Ovary (tissue), 9 donors: ENCODE data around the gene EML6. TPM values are rescaled to one million over a fixed set of nuclear protein-coding genes. Genes with fewer than 3 reads are reported as not detected.

ENCODE experiments used
- DNase-seq, 5 donors: peaks; one replicate each; pipeline ENCODE4 v3.0.0-alpha.2; 2019 to 2020
- H3K27ac ChIP-seq, 2 donors: fragments of 200-600 bp; one replicate each; pipeline versions ENCODE4 v1.5.1 to v1.8.0; 2019 to 2022
- H3K27me3 ChIP-seq: fragments of 200-600 bp; one replicate; pipeline ENCODE4 v1.8.0; 2022
- H3K36me3 ChIP-seq: fragments of 200-600 bp; sonication (generic); one replicate; pipeline ENCODE4 v1.5.1; 2019
- H3K4me1 ChIP-seq: one replicate; pipeline ENCODE4 v1.8.1; 2013; ENCODE audit warnings: mild to moderate bottlenecking, moderate library complexity; ENCODE audit not compliant: insufficient read depth
- H3K4me3 ChIP-seq: fragments of 200-600 bp; sonication (generic); one replicate; pipeline ENCODE4 v1.5.1; 2017
- H3K9me3 ChIP-seq, 2 donors: fragments of 200-600 bp in 1 of 2; sonication (generic) in 1 of 2; one replicate each; pipeline versions ENCODE4 v1.5.1 to v1.8.1; 2013 to 2019; ENCODE audit warnings: mild to moderate bottlenecking in 1 of 2, moderate library complexity in 1 of 2
- CTCF ChIP-seq, 3 donors: fragments of 450-650 bp in 2 of 3; fragments of 200-600 bp in 1 of 3; IDR thresholded peaks; one replicate each; pipeline versions ENCODE4 v1.5.1 to v1.8.0; 2016 to 2022; ENCODE audit warnings: antibody characterized with exemption in 3 of 3, mild to moderate bottlenecking in 1 of 3
- EP300 ChIP-seq: sonication (generic); formaldehyde crosslinking; IDR thresholded peaks from one replicate; pipeline ENCODE4 v1.6.1; 2017; ENCODE audit warnings: antibody characterized with exemption
- POLR2A ChIP-seq: fragments of 450-650 bp; IDR thresholded peaks from one replicate; pipeline ENCODE4 v1.6.1; 2017; ENCODE audit warnings: antibody characterized with exemption, mild to moderate bottlenecking, moderate library complexity
- WGBS, 3 donors: extraction: QIAGEN DNeasy Blood & Tissue Kit in 1 of 3; methylation state at CpG; one replicate each; pipeline versions ENCODE4 v1.1.5 to v1.1.7; 2013 to 2017; 5-methylcytosine and 5-hydroxymethylcytosine counted together
- intact Hi-C, 4 donors: fragments of 100-400 bp; cut with DNase I; formaldehyde crosslinking; loops; one replicate each; pipeline versions ENCODE4 v1.11.0 to v1.15.1; 2022 to 2023
- polyA plus RNA-seq, 2 donors: library from polyadenylated mRNA; stranded (reverse); fragments of 200-250 nt in 1 of 2; fragments of 350-450 nt in 1 of 2; fragmentation: Illumina TruSeq in 1 of 2; extraction: RNeasy Lipid Tissue Mini Kit (QIAGEN cat#74804) in 1 of 2; gene quantifications; one replicate each; pipeline ENCODE4 v1.2.3, GENCODE V29; 2013 to 2014
- total RNA-seq, 7 donors: library from RNA; depleted of rRNA in 2 of 7; stranded (reverse); fragments of >200 nt in 2 of 7; fragmentation: NEBNext Ultra II Directional in 3 of 7; extraction: Animal tissue kit (Norgen Biotek cat#: 25700) in 3 of 7; gene quantifications; one replicate each; pipeline versions ENCODE4 v1.1.0 to v1.2.4, GENCODE V29; 2016 to 2023
- donor health status: DM: no; HTN: no; CAD: no; lungs with moderate emphysema.
- donor health status: DM: no; HTN: no; CAD: no.
- donor health status: Bipolar disorder and iron deficiency.
- donor health status: DM: yes; HTN: yes; CAD: no.
- donor health status: DM: no; HTN: no; CAD: no.
- donor health status: DM: yes; HTN: yes; CAD: no.

The EML6 gene
- total and polyA plus RNA-seq, 9 donors: 0.22 to 3.7 (median 0.48) TPM

- WGBS, 3 donors: 24 to 28% (median 26%) methylated on average over 8 to 18 of the region's 18 CpGs
- Histone ChIP-seq H3K27ac (no peak overlapping the region), H3K4me3 (peak overlapping the region; percentile 19), H3K9me3 (no peaks in the 10 kb centered on the region), H3K4me1 (no peaks in the 10 kb centered on the region), H3K27me3 (no peaks in the 10 kb centered on the region), H3K36me3 (no peaks in the 10 kb centered on the region)
- peak in 2 of 5 donors; percentile 18 to 47 for DNase-seq
- TF ChIP-seq POLR2A: no peak
- intact Hi-C loops: loop anchor here in 1 of 4 donors (10.0 kb wide), 2 partner anchors 175 to 605 kb away; no protein-coding TSS in a partner anchor
These were observed 14.1 kb upstream of the EML6 start for GRCh38 chr2:54709336-54709809.

GRCh38 chr2:54710216-54710615, 13.2 kb upstream of the EML6 start:
- no peak overlapping the region for H3K4me3 ChIP-seq
- H3K27ac ChIP-seq: no peak overlapping the region
- no peak for TF ChIP-seq CTCF (IDR thresholded peaks at IDR 0.05)
- TF ChIP-seq POLR2A: no peak
- TF ChIP-seq EP300: no peak
- no peaks in the 10 kb centered on the region for H3K4me1 ChIP-seq
- H3K9me3 ChIP-seq: no peaks in the 10 kb centered on the region
- H3K36me3 ChIP-seq: no peaks in the 10 kb centered on the region
- no peaks in the 10 kb centered on the region for H3K27me3 ChIP-seq
- 92 to 97% (median 92%) methylated on average over 10 of the region's 10 CpGs for WGBS, 3 donors
- DNase-seq: no peak
- intact Hi-C loops: no loop called here

- TF ChIP-seq POLR2A (no peak), EP300 (no peak), CTCF (IDR thresholded peaks at IDR 0.05) (no peak)
These were observed 10.9 kb upstream of the EML6 start for GRCh38 chr2:54712516-54712915.

GRCh38 chr2:54714996-54715395, 8.5 kb upstream of the EML6 start:
- intact Hi-C loops: no loop called here
- WGBS, 3 donors: 50 to 68% (median 51%) methylated on average over 4 of the region's 4 CpGs
- H3K4me3 ChIP-seq: no peak overlapping the region
- H3K9me3 ChIP-seq: no peaks in the 10 kb centered on the region
- DNase-seq: no peak
- H3K27ac ChIP-seq: no peak overlapping the region
- no peaks in the 10 kb centered on the region for H3K27me3 ChIP-seq
- H3K36me3 ChIP-seq: no peaks in the 10 kb centered on the region
- TF ChIP-seq POLR2A (no peak), CTCF (IDR thresholded peaks at IDR 0.05) (no peak), EP300 (no peak)
- H3K4me1 ChIP-seq: no peaks in the 10 kb centered on the region

More at GRCh38 chr2:54712516-54712915, 10.9 kb upstream of the EML6 start:
- intact Hi-C loops: no loop called here
- WGBS, 3 donors: 94 to 96% (median 94%) methylated on average over 6 of the region's 6 CpGs
- H3K4me1 ChIP-seq: no peaks in the 10 kb centered on the region
- no peaks in the 10 kb centered on the region for H3K9me3 ChIP-seq
- DNase-seq: no peak
- H3K36me3 ChIP-seq: no peaks in the 10 kb centered on the region
- H3K27ac ChIP-seq: no peak overlapping the region
- no peak overlapping the region for H3K4me3 ChIP-seq
- H3K27me3 ChIP-seq: no peaks in the 10 kb centered on the region

- intact Hi-C loops: no loop called here
- H3K27ac ChIP-seq: no peak overlapping the region
- H3K4me3 ChIP-seq: no peak overlapping the region
- H3K27me3 ChIP-seq: no peaks in the 10 kb centered on the region
- TF ChIP-seq POLR2A: no peak
- TF ChIP-seq CTCF (IDR thresholded peaks at IDR 0.05): no peak
- TF ChIP-seq EP300: no peak
- no peaks in the 10 kb centered on the region for H3K36me3 ChIP-seq
- no peaks in the 10 kb centered on the region for H3K9me3 ChIP-seq
- H3K4me1 ChIP-seq: no peaks in the 10 kb centered on the region
- DNase-seq: no peak
These were observed 7.1 kb upstream of the EML6 start for GRCh38 chr2:54716375-54716774.
